ENCODE results near the gene PTH1R.

PTH1R gene

GRCh38 chr3:46865031-46865507 lies 12.5 kb upstream of the PTH1R start:
- DNase-seq, result peak; percentile 19

GRCh38 chr3:46865546-46865945 lies 12.0 kb upstream of the PTH1R start:
- DNase-seq, result no peak

- DNase-seq, result no peak
Measured at GRCh38 chr3:46866032-46866595, 11.4 kb upstream of the PTH1R start.

- peak; percentile 62 for DNase-seq
Measured at GRCh38 chr3:46866720-46867549, 10.6 kb upstream of the PTH1R start.

- DNase-seq, result no peak
Measured at GRCh38 chr3:46867550-46867898, 10.0 kb upstream of the PTH1R start.

GRCh38 chr3:46868287-46868686 lies 9.2 kb upstream of the PTH1R start:
- no peak for DNase-seq

GRCh38 chr3:46868948-46869347 lies 8.6 kb upstream of the PTH1R start:
- DNase-seq, result no peak

GRCh38 chr3:46869440-46869839 lies 8.1 kb upstream of the PTH1R start:
- no peak for DNase-seq

- no peak for DNase-seq
Measured at GRCh38 chr3:46870651-46871050, 6.9 kb upstream of the PTH1R start.

- DNase-seq, result no peak
Measured at GRCh38 chr3:46871222-46871621, 6.3 kb upstream of the PTH1R start.

- no peak for DNase-seq
Measured at GRCh38 chr3:46873521-46873920, 4.0 kb upstream of the PTH1R start.

- no peak for DNase-seq
Measured at GRCh38 chr3:46874430-46874829, 3.1 kb upstream of the PTH1R start.

GRCh38 chr3:46875560-46875959 lies 2.0 kb upstream of the PTH1R start:
- no peak for DNase-seq

GRCh38 chr3:46876313-46877300 lies 914 bp upstream of the PTH1R start:
- DNase-seq, result no peak

GRCh38 chr3:46878781-46879436 lies 1.4 kb downstream of the PTH1R start:
- no peak for DNase-seq

GRCh38 chr3:46880884-46881595 lies 3.5 kb downstream of the PTH1R start:
- DNase-seq, result no peak

GRCh38 chr3:46881596-46882376 lies 4.3 kb downstream of the PTH1R start:
- no peak for DNase-seq

GRCh38 chr3:46882377-46883053 lies 5.0 kb downstream of the PTH1R start:
- no peak for DNase-seq

- DNase-seq, result no peak
Measured at GRCh38 chr3:46883054-46883829, 5.7 kb downstream of the PTH1R start.

GRCh38 chr3:46883830-46884185 lies 6.3 kb downstream of the PTH1R start:
- no peak for DNase-seq
